Heart left ventricle (tissue), 13 donors: ENCODE measurements around the gene KRT222.

Experiments
- CTCF ChIP-seq, 12 donors: fragments of 200-600 bp; sonication (generic) in 4 of 12; IDR thresholded peaks; one replicate each; pipeline versions ENCODE4 v1.5.0 to v1.8.0; 2018 to 2022; ENCODE audit warnings: antibody characterized with exemption in 12 of 12, mild to moderate bottlenecking in 5 of 12
- POLR2A ChIP-seq, 2 donors: fragments of 450-650 bp; IDR thresholded peaks; one replicate each; pipeline ENCODE4 v1.6.1; 2017; ENCODE audit warnings: antibody characterized with exemption in 2 of 2, mild to moderate bottlenecking in 2 of 2, moderate library complexity in 2 of 2
- donor health status: ischemic (EF 13 %, LVEDD 7.1; RV severe dilation, severe dysfunction).
- donor health status: DM: no; HTN: yes; CAD: no.
- donor health status: DM: no; HTN: no; CAD: no.
- donor health status: ischemic (EF 25% LVEDD 6.9; RV normal size, moderate dysfunction).
- donor health status: ischemic (EF 25% LVEDD 5.7; RV mildly dilated, moderate dysfunction).
- donor health status: ischemic (EF 35%, LVEDD 5.7; RV mildly dilated, moderate dysfunction).
- donor health status: nonischemic (EF 11% LVEDD 7.7; RV severe dilation, severe dysfunction).
- donor health status: DM: yes; HTN: yes; CAD: no.
- donor health status: PGD.
- donor health status: ischemic (EF 29% LVEDD 5.4; RV normal size, mild dysfunction).
- donor health status: nonischemic (EF 23%, LVEDD 6.1; RV moderate dilation, normal function).

- TF ChIP-seq CTCF (IDR thresholded peaks at IDR 0.05) (no peak), POLR2A (IDR thresholded peaks at IDR 0.05) (no peak)
Measured at GRCh38 chr17:40621578-40621977, 43.4 kb downstream of the KRT222 start.
